ENCODE results near the gene USH2A.

- TF ChIP-seq CTCF (IDR thresholded peaks at IDR 0.05; ENCODE audit: borderline replicate concordance, extremely low read depth, low read length, poor library complexity, severe bottlenecking) (no peak), EZH2 (IDR thresholded peaks at IDR 0.05; ENCODE audit: borderline replicate concordance, low read depth, low read length, severe bottlenecking) (no peak)
Measured at GRCh38 chr1:215595231-215595630, 828.0 kb downstream of the USH2A start.

Data from DND-41 (cell line).